ENCODE measurements around the gene ZNF277. TPM values are rescaled to one million over a fixed set of nuclear protein-coding genes. Genes with fewer than 3 reads are reported as not detected.

The ZNF277 gene
- total and polyA plus RNA-seq, 2 donors (not counting 3 experiments of a cell fraction or from before 2014, with no cell fraction given): 7.8 to 22.6 TPM

GRCh38 chr7:112383671-112384417 is 177.3 kb downstream of the ZNF277 start:
- Histone ChIP-seq H3K36me3 (ENCODE audit: control insufficient read depth in 2 of 2, extremely low read depth in 1 of 2, insufficient read depth in 2 of 2, low read length in 2 of 2) (no peaks in the 10 kb centered on the region), H3K9me3 (replicated peaks; ENCODE audit: control insufficient read depth, insufficient read depth, low read length) (no peaks in the 10 kb centered on the region), H3K9me1 (replicated peaks; ENCODE audit: control insufficient read depth, extremely low read depth, insufficient read depth, low read length) (no peaks in the 10 kb centered on the region), H3K79me2 (ENCODE audit: control insufficient read depth, insufficient read depth, low read length) (no peaks in the 10 kb centered on the region), H3K27ac (ENCODE audit: insufficient read depth, low read depth, low read length) (no peak overlapping the region), H3K4me3 (replicated peaks in 1 of 3; ENCODE audit: insufficient read depth in 1 of 3, low read depth in 1 of 3, low read length in 3 of 3) (no peak overlapping the region), H2AFZ (ENCODE audit: low read depth, low read length) (no peak overlapping the region), H3K4me1 (ENCODE audit: control insufficient read depth, extremely low read depth, insufficient read depth, low read length) (no peaks in the 10 kb centered on the region), H4K20me1 (replicated peaks; ENCODE audit: control insufficient read depth, extremely low read depth, insufficient read depth, low read length) (no peaks in the 10 kb centered on the region), H3K27me3 (ENCODE audit: control insufficient read depth in 2 of 2, insufficient read depth in 2 of 2, low read length in 2 of 2) (no peaks in the 10 kb centered on the region), H3K4me2 (ENCODE audit: insufficient read depth, low read length) (no peak overlapping the region), H3K9ac (replicated peaks; ENCODE audit: extremely low read depth, insufficient read depth, low read length) (no peak overlapping the region)
- peak; percentile 35 for DNase-seq (ENCODE audit: low read depth, low spot score)
- no TSS peak for BruUV-seq (replicated peaks)
- CTCF ChIA-PET: no interaction called here
- POLR2A ChIA-PET: no interaction called here
- dilution Hi-C loops (cut with MboI; ENCODE audit: extremely low pct_ligation_motif_present, low sequenced_read_pairs): no loop called here
- FAIRE-seq: peak; percentile 38
- TF ChIP-seq POLR2AphosphoS5 (IDR thresholded peaks at IDR 0.05; ENCODE audit: insufficient read depth, low read depth, low read length) (no peak), EZH2 (IDR thresholded peaks at IDR 0.05; ENCODE audit: borderline replicate concordance, low read depth, low read length, severe bottlenecking) (no peak), MYC (IDR thresholded peaks at IDR 0.05; ENCODE audit: low read depth, low read length) (no peak), POLR2A (IDR thresholded peaks at IDR 0.05; ENCODE audit: low read depth, low read length) (no peak)
- TF ChIP-seq, protein P1, sequence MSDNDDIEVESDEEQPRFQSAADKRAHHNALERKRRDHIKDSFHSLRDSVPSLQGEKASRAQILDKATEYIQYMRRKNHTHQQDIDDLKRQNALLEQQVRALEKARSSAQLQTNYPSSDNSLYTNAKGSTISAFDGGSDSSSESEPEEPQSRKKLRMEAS (IDR thresholded peaks at IDR 0.05; ENCODE audit: insufficient read depth, insufficient read length): no peak
- intact Hi-C loops (cut with micrococcal nuclease): no loop called here

DNA sequence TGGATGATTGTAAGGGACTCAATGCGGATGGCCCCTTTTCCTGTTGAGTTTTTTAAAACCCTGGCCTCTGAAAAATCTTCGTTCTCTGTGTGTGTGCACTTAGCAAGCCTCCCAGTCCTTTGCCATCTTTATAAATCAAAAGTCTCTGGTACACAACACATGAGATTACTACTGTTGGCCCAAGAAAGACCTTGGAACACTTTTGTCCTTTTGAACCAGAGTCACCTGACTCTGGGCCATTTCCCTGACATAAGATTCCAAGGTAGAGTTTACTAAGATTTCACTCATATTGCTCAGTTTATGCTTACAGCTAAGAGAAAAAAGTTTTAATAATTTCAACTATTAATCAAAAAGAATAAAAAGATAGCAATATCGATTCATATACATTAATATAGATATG is 179.0 kb downstream of the ZNF277 start:
- Histone ChIP-seq H2AFZ (ENCODE audit: low read depth, low read length) (no peak overlapping the region), H3K4me1 (ENCODE audit: control insufficient read depth, extremely low read depth, insufficient read depth, low read length) (no peaks in the 10 kb centered on the region), H3K9me3 (replicated peaks; ENCODE audit: control insufficient read depth, insufficient read depth, low read length) (no peaks in the 10 kb centered on the region), H3K4me2 (ENCODE audit: insufficient read depth, low read length) (no peak overlapping the region), H3K27me3 (ENCODE audit: control insufficient read depth in 2 of 2, insufficient read depth in 2 of 2, low read length in 2 of 2) (no peaks in the 10 kb centered on the region), H3K27ac (ENCODE audit: insufficient read depth, low read depth, low read length) (no peak overlapping the region), H3K9me1 (replicated peaks; ENCODE audit: control insufficient read depth, extremely low read depth, insufficient read depth, low read length) (no peaks in the 10 kb centered on the region), H3K9ac (replicated peaks; ENCODE audit: extremely low read depth, insufficient read depth, low read length) (no peak overlapping the region), H4K20me1 (replicated peaks; ENCODE audit: control insufficient read depth, extremely low read depth, insufficient read depth, low read length) (no peaks in the 10 kb centered on the region), H3K4me3 (replicated peaks in 1 of 3; ENCODE audit: insufficient read depth in 1 of 3, low read depth in 1 of 3, low read length in 3 of 3) (no peak overlapping the region), H3K79me2 (ENCODE audit: control insufficient read depth, insufficient read depth, low read length) (no peaks in the 10 kb centered on the region), H3K36me3 (ENCODE audit: control insufficient read depth in 2 of 2, extremely low read depth in 1 of 2, insufficient read depth in 2 of 2, low read length in 2 of 2) (no peaks in the 10 kb centered on the region)
- ChIA-PET CTCF (interaction anchor here (0.5 to 1.1 kb wide), 2 partner anchors 18 to 24 kb away, joined by 3 to 4 read pairs; no protein-coding TSS in a partner anchor), POLR2A (no interaction called here)
- dilution Hi-C loops (cut with MboI; ENCODE audit: extremely low pct_ligation_motif_present, low sequenced_read_pairs) (no loop called here), intact Hi-C loops (cut with micrococcal nuclease) (no loop called here)
- BruUV-seq (replicated peaks): no TSS peak
- TF ChIP-seq EZH2 (IDR thresholded peaks at IDR 0.05; ENCODE audit: borderline replicate concordance, low read depth, low read length, severe bottlenecking): no peak
- no peak for TF ChIP-seq GATA2 (IDR thresholded peaks at IDR 0.05; ENCODE audit: insufficient read depth, insufficient read length, low read depth, low read length)
- TF ChIP-seq, protein P1 (IDR thresholded peaks at IDR 0.05; ENCODE audit: insufficient read depth, insufficient read length): no peak
- no peak for TF ChIP-seq POLR2A (IDR thresholded peaks at IDR 0.05; ENCODE audit: low read depth, low read length)
- TF ChIP-seq CTCF (IDR thresholded peaks at IDR 0.05; ENCODE audit: extremely low read depth in 1 of 2, insufficient read depth in 1 of 2, low read depth in 1 of 2, low read length in 2 of 2): no peak
- TF ChIP-seq POLR2AphosphoS5 (IDR thresholded peaks at IDR 0.05; ENCODE audit: insufficient read depth, low read depth, low read length): no peak
- TF ChIP-seq JUN (IDR thresholded peaks at IDR 0.05; ENCODE audit: borderline replicate concordance, insufficient read depth, insufficient read length, low read depth): no peak
- no peak for TF ChIP-seq MYC (IDR thresholded peaks at IDR 0.05; ENCODE audit: low read depth, low read length)
- TF ChIP-seq FOS (IDR thresholded peaks at IDR 0.05; ENCODE audit: borderline replicate concordance, insufficient read depth, low read length): no peak
- no peak for DNase-seq (ENCODE audit: low read depth, low spot score)
- no peak for FAIRE-seq

Measured in endothelial cell of umbilical vein (primary cell).